Cardiac fibroblast (primary cell): ENCODE data around the gene AP3S1.
A peak's percentile ranks its signal among the peaks of the same experiment; 100 is the strongest.

ENCODE experiments used
- DNase-seq, 2 donors: peaks; one replicate each; pipeline versions ENCODE4 v3.0.0 to v3.0.0-alpha.2; 2010; ENCODE audit warnings: low read depth in 2 of 2
- H3K4me3 ChIP-seq, 2 donors: replicated peaks in 1 of 2; 1 replicate in 1 of 2; 2 replicates in 1 of 2; pipeline ENCODE4 v1.5.1; 2011; ENCODE audit warnings: low read depth in 2 of 2, low read length in 2 of 2, mild to moderate bottlenecking in 2 of 2, moderate library complexity in 1 of 2
- TF ChIP-seq, protein P1 (sequence below): IDR thresholded peaks from one replicate; pipeline ENCODE4 v1.5.1; 2011; ENCODE audit warnings: low read depth, mild to moderate bottlenecking, low read length, inconsistent platforms

Gene AP3S1

DNA sequence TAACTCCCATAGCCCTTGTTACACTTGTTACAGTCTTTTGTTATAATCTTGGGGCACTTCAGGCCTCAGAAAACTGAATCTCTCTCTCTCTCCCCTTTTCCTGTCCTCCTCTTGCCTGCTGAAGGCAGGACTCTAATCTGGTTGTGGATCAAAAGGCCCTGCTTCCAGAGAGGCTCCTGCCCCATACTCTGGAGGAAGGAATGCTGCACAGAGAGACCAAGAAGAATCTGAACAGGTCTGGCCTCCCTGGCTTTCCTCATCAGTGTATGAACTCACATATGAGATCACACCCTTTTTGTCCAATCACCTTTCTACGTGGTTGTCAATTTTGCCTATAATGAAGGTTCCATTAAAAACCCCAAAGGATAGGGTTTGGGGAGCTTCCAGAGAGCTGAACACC is 94.3 kb downstream of the AP3S1 start:
- TF ChIP-seq, protein P1, sequence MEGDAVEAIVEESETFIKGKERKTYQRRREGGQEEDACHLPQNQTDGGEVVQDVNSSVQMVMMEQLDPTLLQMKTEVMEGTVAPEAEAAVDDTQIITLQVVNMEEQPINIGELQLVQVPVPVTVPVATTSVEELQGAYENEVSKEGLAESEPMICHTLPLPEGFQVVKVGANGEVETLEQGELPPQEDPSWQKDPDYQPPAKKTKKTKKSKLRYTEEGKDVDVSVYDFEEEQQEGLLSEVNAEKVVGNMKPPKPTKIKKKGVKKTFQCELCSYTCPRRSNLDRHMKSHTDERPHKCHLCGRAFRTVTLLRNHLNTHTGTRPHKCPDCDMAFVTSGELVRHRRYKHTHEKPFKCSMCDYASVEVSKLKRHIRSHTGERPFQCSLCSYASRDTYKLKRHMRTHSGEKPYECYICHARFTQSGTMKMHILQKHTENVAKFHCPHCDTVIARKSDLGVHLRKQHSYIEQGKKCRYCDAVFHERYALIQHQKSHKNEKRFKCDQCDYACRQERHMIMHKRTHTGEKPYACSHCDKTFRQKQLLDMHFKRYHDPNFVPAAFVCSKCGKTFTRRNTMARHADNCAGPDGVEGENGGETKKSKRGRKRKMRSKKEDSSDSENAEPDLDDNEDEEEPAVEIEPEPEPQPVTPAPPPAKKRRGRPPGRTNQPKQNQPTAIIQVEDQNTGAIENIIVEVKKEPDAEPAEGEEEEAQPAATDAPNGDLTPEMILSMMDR = no peak
- no peak overlapping the region for H3K4me3 ChIP-seq

DNA sequence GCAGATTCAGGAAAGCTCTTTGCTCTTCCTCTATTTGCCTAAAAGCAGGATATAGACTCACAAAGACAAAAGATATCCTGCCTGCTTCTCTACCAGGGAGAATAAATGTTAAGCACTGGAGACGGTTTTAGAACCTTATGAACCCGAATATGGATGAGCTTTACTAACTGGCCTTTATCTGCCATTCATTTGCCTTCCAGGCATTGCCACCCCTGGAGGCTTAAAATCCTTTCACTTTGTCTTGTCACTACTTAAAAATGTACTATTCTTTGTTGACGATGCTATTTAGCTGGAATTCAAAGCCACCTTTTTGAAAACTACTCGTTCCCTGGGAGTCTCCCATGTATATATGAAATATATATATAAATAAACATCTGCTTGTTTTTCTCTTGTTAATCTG is 97.3 kb downstream of the AP3S1 start:
- no peak overlapping the region for H3K4me3 ChIP-seq
- DNase-seq = no peak
- TF ChIP-seq, protein P1 = no peak

More for the DNA sequence above, 94.3 kb downstream of the AP3S1 start:
- no peak for DNase-seq

DNA sequence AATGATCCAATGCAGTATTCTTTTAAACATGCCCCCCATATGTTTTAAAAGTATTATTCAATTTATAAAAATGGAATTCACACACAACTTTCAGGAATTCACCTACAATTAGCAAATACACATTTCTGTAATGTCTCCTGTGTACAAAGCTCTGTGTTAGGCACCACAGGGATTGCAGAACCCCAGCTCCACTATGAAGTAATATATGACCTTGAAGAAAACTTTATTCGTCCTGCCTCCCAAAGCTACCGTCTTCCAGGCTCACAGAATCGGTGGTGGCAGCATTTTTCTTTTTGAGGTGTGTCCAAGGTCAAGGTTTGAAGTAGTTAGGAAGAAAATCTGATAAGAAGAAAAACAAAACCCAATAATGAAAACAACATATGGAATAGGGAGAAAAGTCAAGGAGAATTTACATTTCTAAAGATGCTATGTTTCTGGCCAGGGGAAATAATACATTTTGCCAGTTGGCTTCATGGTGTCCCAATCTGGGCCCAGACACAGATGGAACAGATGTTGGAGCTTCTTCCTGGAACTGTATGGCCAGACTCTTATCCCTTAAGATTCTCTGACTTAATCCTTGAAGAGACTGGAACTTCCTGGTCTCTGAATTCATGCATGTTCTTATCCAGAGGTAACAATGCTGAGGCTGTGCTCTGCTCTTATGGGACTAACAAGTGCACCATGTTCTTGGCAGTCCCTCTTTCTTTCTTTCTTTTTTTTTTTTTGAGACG is 98.5 kb downstream of the AP3S1 start:
- TF ChIP-seq, protein P1 = no peak
- H3K4me3 ChIP-seq = no peak overlapping the region
- DNase-seq = peak in 1 of 2 donors; percentile 18

DNA sequence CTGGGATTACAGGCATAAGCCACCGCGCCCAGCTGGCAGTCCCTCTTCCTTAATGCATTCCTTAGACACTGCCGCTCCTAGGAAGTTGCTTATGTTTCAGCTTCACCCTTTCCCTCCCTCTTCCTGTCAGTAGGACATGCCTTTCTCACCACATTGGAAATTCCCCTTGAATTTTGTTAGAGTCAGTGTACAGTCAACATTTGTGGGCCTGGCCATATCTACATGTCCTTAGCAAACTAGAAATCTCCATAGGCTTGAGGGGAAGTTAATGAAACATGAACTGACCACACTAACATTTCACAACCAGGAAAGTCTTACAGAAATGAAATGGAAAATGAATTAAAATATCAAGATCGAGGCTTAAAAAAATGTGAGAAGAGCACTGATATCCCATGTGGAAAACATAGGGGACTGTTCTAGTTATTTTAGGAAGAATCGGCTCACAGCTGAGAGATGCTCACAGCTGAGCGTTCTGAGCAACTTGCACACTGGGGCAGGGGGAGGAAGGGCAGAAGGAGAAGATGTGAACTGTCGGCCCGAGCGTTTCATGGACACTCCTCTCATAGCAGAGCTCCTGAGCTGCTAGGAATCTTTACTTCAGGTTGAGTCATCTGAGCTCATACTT is 99.4 kb downstream of the AP3S1 start:
- DNase-seq = peak; percentile 93 to 99
- peak overlapping the region in 1 of 2 donors; percentile 21 for H3K4me3 ChIP-seq
- TF ChIP-seq, protein P1 = no peak

DNA sequence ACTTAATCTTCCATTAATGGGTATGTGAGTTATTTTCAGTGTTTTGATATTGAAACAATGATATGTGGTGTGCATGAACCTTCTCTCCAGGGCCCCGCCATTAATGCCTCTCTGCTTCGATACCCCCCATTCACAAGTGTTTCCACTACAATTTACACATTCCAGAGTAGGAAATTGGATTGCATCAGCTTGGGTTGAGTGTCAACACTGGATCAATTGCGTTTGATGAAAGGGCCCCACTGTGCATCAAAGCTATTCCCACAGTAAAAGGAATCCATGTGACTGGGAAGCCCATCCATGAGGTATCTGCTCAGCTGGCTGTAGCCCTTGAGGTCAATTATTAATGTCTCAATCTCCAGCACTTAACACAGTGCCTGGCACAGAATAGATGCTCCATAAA is 102.8 kb downstream of the AP3S1 start:
- no peak for DNase-seq
- H3K4me3 ChIP-seq = no peak overlapping the region
- TF ChIP-seq, protein P1 = no peak

DNA sequence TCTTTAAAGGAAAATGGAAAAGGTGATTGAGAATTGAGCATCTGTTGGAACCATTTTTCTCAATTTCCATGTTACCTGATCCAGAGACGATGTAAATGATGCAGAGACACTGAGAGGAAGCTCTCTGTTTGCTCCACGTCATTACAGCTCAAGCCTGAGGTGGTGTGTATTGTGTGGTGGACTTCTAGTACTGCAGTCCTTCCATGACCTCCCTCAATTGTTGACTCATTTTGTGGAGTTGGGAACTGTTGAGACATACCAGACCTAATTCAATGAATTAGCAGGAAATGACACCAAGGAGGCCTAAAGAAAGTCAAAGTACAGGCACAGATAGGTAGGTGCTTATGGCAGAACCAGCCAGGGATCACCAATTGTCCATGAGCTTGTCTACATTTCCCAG is 104.9 kb downstream of the AP3S1 start:
- no peak overlapping the region for H3K4me3 ChIP-seq
- TF ChIP-seq, protein P1 = peak; percentile 19
- peak; percentile 19 to 85 for DNase-seq
